Mammary epithelial cell (primary cell): Measurements from ENCODE around the gene TSPAN1.

Experiments
- CTCF ChIP-seq, 2 donors: IDR thresholded peaks in 1 of 2; conservative IDR thresholded peaks in 1 of 2; 2 replicates each; pipeline ENCODE4 v1.5.1; 2011 to 2012; ENCODE audit warnings: inconsistent platforms in 2 of 2, low read length in 2 of 2, mild to moderate bottlenecking in 2 of 2, control low read depth in 1 of 2, low read depth in 1 of 2; ENCODE audit not compliant: insufficient read depth in 1 of 2; ENCODE audit errors: extremely low read depth in 1 of 2
- EZH2 ChIP-seq: IDR thresholded peaks from 2 replicates; pipeline ENCODE4 v1.6.1; 2012; ENCODE audit warnings: low read length, inconsistent platforms, borderline replicate concordance

DNA sequence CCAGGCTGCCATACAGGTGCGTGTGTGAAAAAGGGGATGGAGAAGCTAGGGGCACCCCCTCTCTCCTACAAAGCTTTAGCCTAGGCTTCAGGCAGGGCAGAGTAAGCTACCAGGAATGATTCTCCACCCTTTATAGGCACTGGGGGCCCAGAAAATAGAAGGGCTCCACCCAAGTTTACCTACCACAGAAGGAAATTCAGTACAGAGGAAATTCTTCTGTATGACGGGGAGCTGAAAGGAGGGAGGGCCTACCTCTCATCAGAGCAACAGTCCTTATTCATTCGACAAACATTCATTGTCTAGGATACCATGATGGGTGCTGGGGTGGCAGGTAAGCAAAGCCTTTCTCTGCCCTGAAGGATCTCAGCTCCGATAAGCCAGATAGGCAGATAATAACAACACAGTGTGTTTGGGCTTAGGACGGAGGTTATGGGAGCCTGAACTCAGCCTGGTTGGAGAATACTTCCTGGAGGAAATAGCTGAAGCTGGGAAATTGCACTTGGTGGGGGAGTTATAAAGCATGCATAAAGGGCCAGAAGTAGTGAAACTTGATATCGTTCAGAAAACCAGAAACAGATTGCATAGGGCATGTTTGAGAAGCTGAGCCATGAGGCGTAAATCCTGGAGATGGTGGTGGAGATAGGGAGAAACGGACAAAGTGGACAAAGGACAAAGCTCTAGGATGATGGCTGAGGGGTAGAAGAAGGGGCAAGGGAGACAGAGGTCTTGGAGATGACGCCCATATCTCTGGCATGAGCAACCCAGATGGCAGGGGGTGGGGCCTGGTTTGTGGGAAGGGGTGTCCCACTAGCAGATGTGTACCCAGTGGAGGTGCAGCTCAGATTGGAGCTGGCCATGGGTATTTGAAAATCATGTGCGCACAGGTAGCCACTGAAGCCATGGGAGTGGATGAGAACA is 6.7 kb downstream of the TSPAN1 start:
- no peak for TF ChIP-seq CTCF (conservative IDR thresholded peaks at IDR 0.05 in 1 of 2, IDR thresholded peaks at IDR 0.05 in 1 of 2; ENCODE audit: extremely low read depth in 1 of 2, insufficient read depth in 1 of 2, low read depth in 1 of 2, low read length in 2 of 2)
- no peak for TF ChIP-seq EZH2
